ENCODE data around the gene CCDC86.

DNA sequence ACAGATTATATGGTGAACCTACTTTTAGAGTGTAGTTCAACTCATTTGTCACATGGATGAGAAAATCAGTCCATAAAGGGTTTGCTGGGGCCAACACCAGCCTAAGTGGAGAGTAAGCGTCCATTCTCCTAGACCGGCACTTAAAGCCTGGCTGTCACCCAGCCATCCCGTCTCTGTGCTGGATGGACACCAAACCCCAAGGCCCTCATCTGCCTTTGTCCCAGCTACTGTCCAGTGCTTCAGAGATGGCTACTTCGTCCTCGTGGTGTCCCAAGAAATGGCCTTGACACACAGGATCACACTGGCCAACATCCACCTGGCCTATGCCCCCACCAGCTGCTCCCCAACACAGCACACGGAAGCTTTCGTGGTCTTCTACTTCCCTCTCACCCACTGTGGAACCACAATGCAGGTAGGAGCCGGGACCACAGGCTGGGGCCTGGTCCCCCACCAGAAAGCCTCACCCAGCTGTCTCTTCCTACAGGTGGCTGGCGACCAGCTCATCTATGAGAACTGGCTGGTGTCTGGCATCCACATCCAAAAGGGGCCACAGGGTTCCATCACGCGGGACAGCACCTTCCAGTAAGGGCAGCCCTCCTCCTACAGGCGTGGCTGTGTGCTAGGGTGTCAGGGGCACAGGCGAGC is 28.9 kb downstream of the CCDC86 start:
- TF ChIP-seq EZH2 (IDR thresholded peaks at IDR 0.05) = no peak
- TF ChIP-seq POLR2AphosphoS5 (IDR thresholded peaks at IDR 0.05; ENCODE audit: borderline replicate concordance, low read depth, low read length) = no peak
- no peak for TF ChIP-seq FOXP2 (optimal IDR thresholded peaks at IDR 0.05; ENCODE audit: control extremely low read depth, extremely low read length, insufficient read depth)
